Neural crest cell (in vitro differentiated cells): ENCODE measurements around the gene ZBTB5. TPM values are rescaled to one million over a fixed set of nuclear protein-coding genes. Genes with fewer than 3 reads are reported as not detected.
A peak's percentile ranks its signal among the peaks of the same experiment; 100 is the strongest.
"Not testable (repeated sequence)": the region's sequence is repeated elsewhere in the genome, so short reads cannot be mapped to it uniquely, and the experiment has no call there.

ENCODE experiments used
- DNase-seq: peaks from one replicate; pipeline ENCODE4 v3.0.0; 2021; ENCODE audit warnings: low read depth, mixed read lengths, low spot score
- H3K27ac Mint-ChIP-seq: one replicate; pipeline ENCODE4 v1.8.0; 2021; ENCODE audit warnings: mild to moderate bottlenecking, mixed read lengths; ENCODE audit not compliant: unreplicated experiment
- H3K27me3 Mint-ChIP-seq: 2 replicates; pipeline ENCODE4 v1.8.0; 2021; ENCODE audit warnings: low read depth, mild to moderate bottlenecking, mixed read lengths
- H3K36me3 Mint-ChIP-seq: 2 replicates; pipeline ENCODE4 v1.8.0; 2021; ENCODE audit warnings: low read depth, mild to moderate bottlenecking, mixed read lengths
- H3K4me1 Mint-ChIP-seq: 2 replicates; pipeline ENCODE4 v1.8.0; 2021; ENCODE audit warnings: mixed read lengths
- H3K4me3 Mint-ChIP-seq: one replicate; pipeline ENCODE4 v1.8.0; 2021; ENCODE audit warnings: mild to moderate bottlenecking, mixed read lengths
- H3K9me3 Mint-ChIP-seq: 2 replicates; pipeline ENCODE4 v1.8.0; 2021; ENCODE audit warnings: mixed read lengths
- CTCF ChIP-seq: fragments of 200-600 bp; sonication (generic); conservative IDR thresholded peaks from 2 replicates; pipeline ENCODE4 v1.5.0; 2021; ENCODE audit warnings: antibody characterized with exemption, mild to moderate bottlenecking
- total RNA-seq: library from RNA; stranded (reverse); gene quantifications from 2 replicates; pipeline ENCODE4 v1.2.1, GENCODE V29; 2021

ZBTB5 gene
- total RNA-seq, 1 donor from 2014 or later: 22.9 TPM

GRCh38 chr9:37430841-37431597 lies 34.2 kb downstream of the ZBTB5 start:
- Mint-ChIP-seq H3K36me3 (peaks cover 13% of the 10 kb centered on the region), H3K9me3 (no peaks in the 10 kb centered on the region), H3K4me1 (peaks cover 52% of the 10 kb centered on the region), H3K27me3 (no peaks in the 10 kb centered on the region), H3K27ac (peak overlapping the region; percentile 91), H3K4me3 (peak overlapping the region; percentile 62)
- TF ChIP-seq CTCF: no peak
- DNase-seq: peak; percentile 33

- Mint-ChIP-seq H3K4me3 (peak overlapping the region; percentile 62), H3K36me3 (peaks cover 16% of the 10 kb centered on the region), H3K27me3 (no peaks in the 10 kb centered on the region), H3K27ac (peak overlapping the region; percentile 50), H3K4me1 (peaks cover 46% of the 10 kb centered on the region), H3K9me3 (no peaks in the 10 kb centered on the region)
- no peak for TF ChIP-seq CTCF
- DNase-seq: no peak
Observed at GRCh38 chr9:37429441-37430285, 35.6 kb downstream of the ZBTB5 start.

DNA sequence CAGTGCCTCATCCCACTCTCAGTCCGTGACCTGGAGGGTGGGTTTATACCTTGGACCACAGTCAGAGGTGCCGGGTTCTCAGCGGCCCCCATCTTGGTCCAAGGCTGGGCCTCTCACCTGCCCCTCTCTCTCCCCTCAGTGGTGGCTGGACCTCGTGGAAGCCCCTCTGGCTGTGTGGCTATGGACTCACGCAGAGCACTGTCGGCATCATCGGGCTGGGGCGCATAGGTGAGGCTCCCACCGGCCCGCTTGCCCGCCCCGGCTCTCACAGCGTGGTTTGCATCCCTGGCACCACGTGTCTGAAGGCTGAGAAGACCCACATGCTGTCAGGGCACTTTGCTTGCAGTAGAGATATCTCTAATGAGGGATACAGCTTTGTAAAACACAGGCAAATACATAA lies 36.9 kb downstream of the ZBTB5 start:
- no peak for TF ChIP-seq CTCF
- no peaks in the 10 kb centered on the region for H3K27me3 Mint-ChIP-seq
- DNase-seq: no peak
- H3K27ac Mint-ChIP-seq: no peak overlapping the region
- no peaks in the 10 kb centered on the region for H3K9me3 Mint-ChIP-seq
- H3K36me3 Mint-ChIP-seq: peaks cover 11% of the 10 kb centered on the region
- H3K4me3 Mint-ChIP-seq: peak overlapping the region; percentile 57
- peaks cover 39% of the 10 kb centered on the region for H3K4me1 Mint-ChIP-seq

DNA sequence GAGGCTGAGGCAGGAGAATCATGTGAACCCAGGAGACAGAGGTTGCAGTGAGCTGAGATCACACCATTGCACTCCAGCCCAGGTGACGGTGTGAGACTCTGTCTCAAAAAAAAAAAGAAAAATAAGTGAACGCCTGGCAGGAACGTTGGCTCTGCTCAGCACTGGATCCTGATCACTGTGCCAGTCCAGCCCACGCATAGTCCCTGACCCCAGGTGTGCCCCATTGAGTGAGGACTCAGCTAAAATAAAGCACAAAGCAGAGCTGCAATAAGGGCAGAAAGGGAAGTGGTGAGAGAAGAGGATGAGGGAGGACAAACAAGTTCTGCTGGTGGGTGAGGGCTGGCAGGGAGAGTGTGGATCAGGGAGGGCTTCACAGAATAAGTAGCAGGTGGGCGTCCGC lies 38.4 kb downstream of the ZBTB5 start:
- Mint-ChIP-seq H3K4me1 (peaks cover 34% of the 10 kb centered on the region), H3K36me3 (peaks cover 11% of the 10 kb centered on the region), H3K9me3 (no peaks in the 10 kb centered on the region), H3K4me3 (no peak overlapping the region), H3K27me3 (no peaks in the 10 kb centered on the region), H3K27ac (no peak overlapping the region)
- DNase-seq: no peak
- TF ChIP-seq CTCF: no peak

DNA sequence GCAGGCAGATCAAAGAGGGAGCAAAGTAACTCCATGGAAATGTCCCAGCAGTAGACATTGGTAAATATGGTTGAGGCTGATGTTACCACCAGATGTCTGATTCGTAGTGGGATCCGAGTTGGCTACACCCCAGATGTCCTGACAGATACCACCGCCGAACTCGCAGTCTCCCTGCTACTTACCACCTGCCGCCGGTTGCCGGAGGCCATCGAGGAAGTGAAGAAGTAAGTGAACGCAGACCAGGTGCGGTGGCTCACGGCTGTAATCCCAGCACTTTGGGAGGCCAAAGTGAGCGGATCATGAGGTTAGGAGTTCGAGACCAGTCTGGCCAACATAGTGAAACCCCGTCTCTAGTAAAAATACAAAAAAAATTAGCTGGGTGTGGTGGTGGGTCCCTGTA lies 38.8 kb downstream of the ZBTB5 start:
- peaks cover 11% of the 10 kb centered on the region for H3K36me3 Mint-ChIP-seq
- not testable (repeated sequence) for H3K27ac Mint-ChIP-seq, H3K27me3 Mint-ChIP-seq, H3K9me3 Mint-ChIP-seq, H3K4me3 Mint-ChIP-seq, DNase-seq
- peaks cover 32% of the 10 kb centered on the region for H3K4me1 Mint-ChIP-seq
